Activated CD4-positive, alpha-beta memory T cell treated with anti-CD3 and anti-CD28 coated beads for 36 hours (primary cell): ENCODE data around the gene ITSN1. TPM values are rescaled to one million over a fixed set of nuclear protein-coding genes. Genes with fewer than 3 reads are reported as not detected.
"Not testable (repeated sequence)": the region's sequence is repeated elsewhere in the genome, so short reads cannot be mapped to it uniquely, and the experiment has no call there.

ENCODE experiments used
- CTCF ChIA-PET: fragments of 350-600 bp; sonication (Branson Sonifier 250); formaldehyde crosslinking; loops from one replicate; lab custom pipeline; 2021; ENCODE audit warnings: antibody characterized with exemption, inconsistent platforms; lab: Charles Lee
- POLR2A ChIA-PET: fragments of 350-600 bp; sonication (Branson Sonifier 250); formaldehyde crosslinking; loops from one replicate; lab custom pipeline; 2021; ENCODE audit warnings: antibody characterized with exemption; lab: Charles Lee
- DNase-seq: peaks from one replicate; pipeline ENCODE4 v3.0.0-alpha.2; 2020
- H3K27ac Mint-ChIP-seq: one replicate; pipeline ENCODE4 v1.8.0; 2021; ENCODE audit warnings: mixed read lengths
- H3K27me3 Mint-ChIP-seq: one replicate; pipeline ENCODE4 v1.8.0; 2021; ENCODE audit warnings: mixed read lengths
- H3K36me3 Mint-ChIP-seq: one replicate; pipeline ENCODE4 v1.8.0; 2021; ENCODE audit warnings: mixed read lengths
- H3K4me1 Mint-ChIP-seq: one replicate; pipeline ENCODE4 v1.8.0; 2021; ENCODE audit warnings: low read depth, mixed read lengths
- H3K4me3 Mint-ChIP-seq: one replicate; pipeline ENCODE4 v1.8.0; 2021; ENCODE audit warnings: mild to moderate bottlenecking, mixed read lengths
- H3K9me3 Mint-ChIP-seq: one replicate; pipeline ENCODE4 v1.8.0; 2021; ENCODE audit warnings: mixed read lengths
- intact Hi-C: fragments of 100-400 bp; cut with micrococcal nuclease; formaldehyde crosslinking; loops from one replicate; pipeline ENCODE4 v1.15.1; 2023
- total RNA-seq, 2 experiments: library from RNA; stranded (reverse); gene quantifications; one replicate each; pipeline ENCODE4 v1.2.3, GENCODE V29; 2021

Gene ITSN1
- total RNA-seq, 2 experiments from 2014 or later, result 3.2 to 4.5 TPM

GRCh38 chr21:33904041-33904440 lies 261.7 kb downstream of the ITSN1 start:
- H3K9me3 Mint-ChIP-seq, result no peaks in the 10 kb centered on the region
- no peak for DNase-seq
- H3K27me3 Mint-ChIP-seq, result no peaks in the 10 kb centered on the region
- intact Hi-C loops, result no loop called here
- no peak overlapping the region for H3K4me3 Mint-ChIP-seq
- H3K27ac Mint-ChIP-seq, result no peak overlapping the region
- peaks cover 8% of the 10 kb centered on the region for H3K4me1 Mint-ChIP-seq
- CTCF ChIA-PET, result interaction anchor here (1.2 to 2.7 kb wide), 4 partner anchors 20 to 458 kb away, joined by 3 to 6 read pairs (median 4); no protein-coding TSS in a partner anchor
- POLR2A ChIA-PET, result no interaction called here
- peaks cover 61% of the 10 kb centered on the region for H3K36me3 Mint-ChIP-seq

GRCh38 chr21:33908760-33909159 lies 266.5 kb downstream of the ITSN1 start:
- no peak overlapping the region for H3K4me3 Mint-ChIP-seq
- no peaks in the 10 kb centered on the region for H3K9me3 Mint-ChIP-seq
- ChIA-PET CTCF (interaction anchor here (0.9 to 1.5 kb wide), 5 partner anchors 9 to 723 kb away, joined by 3 read pairs; no protein-coding TSS in a partner anchor), POLR2A (no interaction called here)
- H3K27ac Mint-ChIP-seq, result peak overlapping the region; percentile 18
- intact Hi-C loops, result no loop called here
- peaks cover 24% of the 10 kb centered on the region for H3K4me1 Mint-ChIP-seq
- H3K27me3 Mint-ChIP-seq, result no peaks in the 10 kb centered on the region
- DNase-seq, result peak; percentile 72
- H3K36me3 Mint-ChIP-seq, result peaks cover 68% of the 10 kb centered on the region

GRCh38 chr21:33909756-33910155 lies 267.5 kb downstream of the ITSN1 start:
- Mint-ChIP-seq H3K4me1 (peaks cover 33% of the 10 kb centered on the region), H3K4me3 (no peak overlapping the region)

GRCh38 chr21:33914188-33914587 lies 271.9 kb downstream of the ITSN1 start:
- no peaks in the 10 kb centered on the region for H3K9me3 Mint-ChIP-seq
- H3K27ac Mint-ChIP-seq, result peak overlapping the region; percentile 50
- H3K4me3 Mint-ChIP-seq, result peak overlapping the region; percentile 99
- no peak for DNase-seq
- H3K27me3 Mint-ChIP-seq, result no peaks in the 10 kb centered on the region
- H3K36me3 Mint-ChIP-seq, result peaks cover 32% of the 10 kb centered on the region
- ChIA-PET POLR2A (interaction anchor here (0.8 to 1.3 kb wide), 2 partner anchors 35 to 433 kb away, joined by 6 read pairs; no protein-coding TSS in a partner anchor), CTCF (interaction anchor here (1.5 to 2.3 kb wide), 2 partner anchors 9 to 434 kb away, joined by 10 to 15 read pairs; no protein-coding TSS in a partner anchor)
- intact Hi-C loops, result no loop called here
- peaks cover 35% of the 10 kb centered on the region for H3K4me1 Mint-ChIP-seq

More at GRCh38 chr21:33909756-33910155, 267.5 kb downstream of the ITSN1 start:
- H3K27me3 Mint-ChIP-seq, result no peaks in the 10 kb centered on the region
- no peaks in the 10 kb centered on the region for H3K9me3 Mint-ChIP-seq
- POLR2A ChIA-PET, result no interaction called here
- CTCF ChIA-PET, result interaction anchor here (1.5 kb wide), 1 partner anchor 14 kb away, joined by 3 read pairs; no protein-coding TSS in a partner anchor
- peaks cover 63% of the 10 kb centered on the region for H3K36me3 Mint-ChIP-seq
- H3K27ac Mint-ChIP-seq, result no peak overlapping the region
- intact Hi-C loops, result no loop called here
- no peak for DNase-seq

GRCh38 chr21:33915368-33916199 lies 273.3 kb downstream of the ITSN1 start, which contains the start of gene ATP5PO:
ATP5PO (minus strand) TSS chr21:33915804; CDS start chr21:33915763, 41 bp downstream.
- Mint-ChIP-seq H3K36me3 (peaks cover 25% of the 10 kb centered on the region), H3K9me3 (no peaks in the 10 kb centered on the region), H3K27ac (peak within 1 kb of the TSS; percentile 93), H3K4me1 (peaks cover 28% of the 10 kb centered on the region), H3K4me3 (peak within 1 kb of the TSS; percentile 99), H3K27me3 (no peaks in the 10 kb centered on the region)
- ChIA-PET CTCF (interaction anchor here (2.3 kb wide), 1 partner anchor 8 kb away, joined by 15 read pairs; no protein-coding TSS in a partner anchor), POLR2A (interaction anchor here (0.7 to 1.3 kb wide), 3 partner anchors 16 to 432 kb away, joined by 3 to 6 read pairs (median 3); no protein-coding TSS in a partner anchor)
- peak; percentile 98 for DNase-seq
- intact Hi-C loops, result loop anchor here (1.0 to 5.0 kb wide), 4 partner anchors 273 to 702 kb away; partner anchors contain the start of genes GART, ITSN1, RCAN1 and SON

GRCh38 chr21:33916200-33916567 lies 273.9 kb downstream of the ITSN1 start:
- no peaks in the 10 kb centered on the region for H3K9me3 Mint-ChIP-seq
- H3K27ac Mint-ChIP-seq, result peak overlapping the region; percentile 93
- peak overlapping the region; percentile 99 for H3K4me3 Mint-ChIP-seq
- H3K36me3 Mint-ChIP-seq, result peaks cover 20% of the 10 kb centered on the region
- POLR2A ChIA-PET, result no interaction called here
- CTCF ChIA-PET, result no interaction called here
- intact Hi-C loops, result loop anchor here (5.0 kb wide), 3 partner anchors 286 to 701 kb away; partner anchors contain the start of genes GART, RCAN1 and SON
- H3K27me3 Mint-ChIP-seq, result no peaks in the 10 kb centered on the region
- DNase-seq, result no peak
- H3K4me1 Mint-ChIP-seq, result peaks cover 28% of the 10 kb centered on the region

- H3K36me3 Mint-ChIP-seq, result peaks cover 16% of the 10 kb centered on the region
- ChIA-PET POLR2A (no interaction called here), CTCF (no interaction called here)
- intact Hi-C loops, result loop anchor here (5.0 kb wide), 3 partner anchors 285 to 700 kb away; partner anchors contain the start of genes GART, RCAN1 and SON
- no peak for DNase-seq
- no peak overlapping the region for H3K27ac Mint-ChIP-seq
- H3K4me3 Mint-ChIP-seq, result no peak overlapping the region
- H3K9me3 Mint-ChIP-seq, result no peaks in the 10 kb centered on the region
- peaks cover 28% of the 10 kb centered on the region for H3K4me1 Mint-ChIP-seq
- H3K27me3 Mint-ChIP-seq, result no peaks in the 10 kb centered on the region
These were observed 275.1 kb downstream of the ITSN1 start for GRCh38 chr21:33917421-33917820.

GRCh38 chr21:33924079-33924765 lies 281.9 kb downstream of the ITSN1 start:
- no peaks in the 10 kb centered on the region for H3K27me3 Mint-ChIP-seq

GRCh38 chr21:33924766-33925100 lies 282.4 kb downstream of the ITSN1 start:
- H3K4me3 Mint-ChIP-seq, result no peak overlapping the region
- no peak for DNase-seq
- peaks cover 2% of the 10 kb centered on the region for H3K36me3 Mint-ChIP-seq
- ChIA-PET CTCF (interaction anchor here (0.7 to 4.4 kb wide), 66 partner anchors 9 to 707 kb away, joined by 3 to 277 read pairs (median 6); partner anchors contain the start of genes ATP5PO, MRPS6 and SLC5A3), POLR2A (interaction anchor here (1.1 to 2.5 kb wide), 6 partner anchors 9 to 423 kb away, joined by 3 to 19 read pairs (median 8); partner anchors contain the start of genes MRPS6 and SLC5A3)
- H3K27me3 Mint-ChIP-seq, result no peaks in the 10 kb centered on the region
- H3K9me3 Mint-ChIP-seq, result peaks cover 5% of the 10 kb centered on the region
- peak overlapping the region; percentile 5 for H3K27ac Mint-ChIP-seq
- intact Hi-C loops, result loop anchor here (2.0 kb wide), 3 partner anchors 204 to 424 kb away; no protein-coding TSS in a partner anchor
- H3K4me1 Mint-ChIP-seq, result peaks cover 10% of the 10 kb centered on the region

More at GRCh38 chr21:33924079-33924765, 281.9 kb downstream of the ITSN1 start:
- H3K4me1 Mint-ChIP-seq, result peaks cover 10% of the 10 kb centered on the region
- peaks cover 2% of the 10 kb centered on the region for H3K36me3 Mint-ChIP-seq
- intact Hi-C loops, result loop anchor here (2.0 kb wide), 3 partner anchors 205 to 425 kb away; no protein-coding TSS in a partner anchor
- CTCF ChIA-PET, result interaction anchor here (0.6 to 4.4 kb wide), 83 partner anchors 9 to 708 kb away, joined by 3 to 277 read pairs (median 5); partner anchors contain the start of genes ATP5PO, MRPS6 and SLC5A3
- DNase-seq, result peak; percentile 93
- POLR2A ChIA-PET, result interaction anchor here (0.6 to 2.5 kb wide), 7 partner anchors 9 to 424 kb away, joined by 3 to 19 read pairs (median 8); partner anchors contain the start of genes MRPS6 and SLC5A3
- H3K27ac Mint-ChIP-seq, result peak overlapping the region; percentile 5
- no peak overlapping the region for H3K4me3 Mint-ChIP-seq
- peaks cover 5% of the 10 kb centered on the region for H3K9me3 Mint-ChIP-seq

GRCh38 chr21:33926248-33926647 lies 283.9 kb downstream of the ITSN1 start:
- CTCF ChIA-PET, H3K36me3 Mint-ChIP-seq, POLR2A ChIA-PET, H3K27me3 Mint-ChIP-seq, H3K9me3 Mint-ChIP-seq, H3K4me3 Mint-ChIP-seq, intact Hi-C loops, H3K27ac Mint-ChIP-seq, DNase-seq: not testable (repeated sequence)
- H3K4me1 Mint-ChIP-seq, result peaks cover 11% of the 10 kb centered on the region
